Activated naive CD8-positive, alpha-beta T cell treated with anti-CD3 and anti-CD28 coated beads for 36 hours (primary cell): ENCODE measurements around the gene AASS. TPM values are rescaled to one million over a fixed set of nuclear protein-coding genes. Genes with fewer than 3 reads are reported as not detected.

Experiments
- DNase-seq: peaks from one replicate; pipeline ENCODE4 v3.0.0; 2021
- H3K27ac Mint-ChIP-seq: one replicate; pipeline ENCODE4 v1.8.0; 2022; ENCODE audit warnings: mild to moderate bottlenecking, moderate library complexity, mixed read lengths
- H3K27me3 Mint-ChIP-seq: one replicate; pipeline ENCODE4 v1.8.0; 2022; ENCODE audit warnings: mild to moderate bottlenecking, mixed read lengths
- H3K36me3 Mint-ChIP-seq: one replicate; pipeline ENCODE4 v1.8.0; 2021; ENCODE audit warnings: mild to moderate bottlenecking, mixed read lengths
- H3K4me1 Mint-ChIP-seq: one replicate; pipeline ENCODE4 v1.8.0; 2021; ENCODE audit warnings: mixed read lengths
- H3K4me3 Mint-ChIP-seq: one replicate; pipeline ENCODE4 v1.8.0; 2022; ENCODE audit warnings: mild to moderate bottlenecking, moderate library complexity, mixed read lengths
- H3K9me3 Mint-ChIP-seq: one replicate; pipeline ENCODE4 v1.8.0; 2022; ENCODE audit warnings: mixed read lengths
- total RNA-seq, 2 experiments: library from RNA; stranded (reverse); gene quantifications; one replicate each; pipeline ENCODE4 v1.2.3, GENCODE V29; 2021

AASS gene
- total RNA-seq, 2 experiments from 2014 or later, result 1.5 to 1.8 TPM

- Mint-ChIP-seq H3K4me3 (no peak overlapping the region), H3K27ac (no peak overlapping the region), H3K4me1 (no peaks in the 10 kb centered on the region), H3K27me3 (no peaks in the 10 kb centered on the region), H3K36me3 (no peaks in the 10 kb centered on the region), H3K9me3 (no peaks in the 10 kb centered on the region)
- DNase-seq, result no peak
These were observed 108.2 kb downstream of the AASS start for GRCh38 chr7:122035876-122036275.

- H3K9me3 Mint-ChIP-seq, result no peaks in the 10 kb centered on the region
- no peak overlapping the region for H3K4me3 Mint-ChIP-seq
- H3K27ac Mint-ChIP-seq, result no peak overlapping the region
- no peak for DNase-seq
- H3K4me1 Mint-ChIP-seq, result no peaks in the 10 kb centered on the region
- H3K36me3 Mint-ChIP-seq, result no peaks in the 10 kb centered on the region
- no peaks in the 10 kb centered on the region for H3K27me3 Mint-ChIP-seq
These were observed 110.4 kb downstream of the AASS start for GRCh38 chr7:122033641-122034040.

- Mint-ChIP-seq H3K27ac (no peak overlapping the region), H3K27me3 (peaks cover 3% of the 10 kb centered on the region), H3K36me3 (no peaks in the 10 kb centered on the region), H3K9me3 (no peaks in the 10 kb centered on the region), H3K4me1 (no peaks in the 10 kb centered on the region), H3K4me3 (no peak overlapping the region)
- no peak for DNase-seq
These were observed 117.0 kb downstream of the AASS start for GRCh38 chr7:122027058-122027457.

Other genes starting within 250 kb of the AASS start
- gene FEZF1, start 160.5 kb upstream of the AASS start, total RNA-seq, result not detected